Right ventricle myocardium superior (tissue), 1 donor: ENCODE data around the gene SYK. TPM values are rescaled to one million over a fixed set of nuclear protein-coding genes. Genes with fewer than 3 reads are reported as not detected.

ENCODE experiments used
- ATAC-seq: fragments of 200-7000 bp; cut with Tn5 transposase; one replicate; pipeline ENCODE4 v1.9.1; 2020; ENCODE audit warnings: mild to moderate bottlenecking; ENCODE audit not compliant: poor library complexity
- DNase-seq: peaks from one replicate; pipeline ENCODE4 v3.0.0-alpha.2; 2020
- intact Hi-C: fragments of 100-400 bp; cut with DNase I; formaldehyde crosslinking; loops from one replicate; pipeline ENCODE4 v1.11.2; 2022
- total RNA-seq: library from RNA; stranded (reverse); fragmentation: NEBNext Ultra II Directional; extraction: Animal tissue kit (Norgen Biotek cat#: 25700); gene quantifications from one replicate; pipeline ENCODE4 v1.2.1, GENCODE V29; 2021
- donor health status: DM: no; HTN: yes; CAD: no; lungs with severe emphysema.

The SYK gene
- total RNA-seq, 1 donor from 2014 or later: 6.5 TPM

GRCh38 chr9:90946982-90947381 is 145.4 kb downstream of the SYK start:
- ATAC-seq (no peak), DNase-seq (no peak)
- intact Hi-C loops: no loop called here

Other genes with a start within 250 kb of the SYK start
- gene DIRAS2, start 159.0 kb upstream of the SYK start, total RNA-seq: not detected